ENCODE results near the gene IFI27.

The IFI27 gene

GRCh38 chr14:94124582-94125377 is 14.2 kb downstream of the IFI27 start:
- no peak for DNase-seq (ENCODE audit: low read depth in 2 of 2)

- DNase-seq (ENCODE audit: low read depth in 2 of 2), result no peak
These were observed 15.3 kb downstream of the IFI27 start for GRCh38 chr14:94125659-94126418.

GRCh38 chr14:94126419-94126677 is 15.8 kb downstream of the IFI27 start:
- DNase-seq (ENCODE audit: low read depth in 2 of 2), result no peak

- no peak for DNase-seq (ENCODE audit: low read depth in 2 of 2)
These were observed 16.3 kb downstream of the IFI27 start for GRCh38 chr14:94126800-94127199.

- DNase-seq (ENCODE audit: low read depth in 2 of 2), result no peak
These were observed 16.8 kb downstream of the IFI27 start for GRCh38 chr14:94127330-94127729.

- DNase-seq (ENCODE audit: low read depth in 2 of 2), result no peak
These were observed 17.8 kb downstream of the IFI27 start for GRCh38 chr14:94128216-94128839.

GRCh38 chr14:94129111-94129757 is 18.7 kb downstream of the IFI27 start, which contains the start of gene IFI27L2:
TSS of gene IFI27L2 (minus strand) at chr14:94129604. CDS start at chr14:94129564, 40 bp downstream.
- peak; percentile 67 to 69 for DNase-seq (ENCODE audit: low read depth in 2 of 2)

- no peak for DNase-seq (ENCODE audit: low read depth in 2 of 2)
These were observed 19.4 kb downstream of the IFI27 start for GRCh38 chr14:94129758-94130414.

- DNase-seq (ENCODE audit: low read depth in 2 of 2), result peak; percentile 50 to 51
These were observed 21.9 kb downstream of the IFI27 start for GRCh38 chr14:94132285-94132887.

GRCh38 chr14:94135476-94135875 is 24.9 kb downstream of the IFI27 start:
- DNase-seq (ENCODE audit: low read depth in 2 of 2), result no peak

- DNase-seq (ENCODE audit: low read depth in 2 of 2), result peak; percentile 61 to 63
These were observed 26.2 kb downstream of the IFI27 start for GRCh38 chr14:94136575-94137331.

- DNase-seq (ENCODE audit: low read depth in 2 of 2), result no peak
These were observed 27.7 kb downstream of the IFI27 start for GRCh38 chr14:94138251-94138650.

- DNase-seq (ENCODE audit: low read depth in 2 of 2), result no peak
These were observed 28.5 kb downstream of the IFI27 start for GRCh38 chr14:94139006-94139405.

GRCh38 chr14:94139421-94139820 is 28.9 kb downstream of the IFI27 start:
- DNase-seq (ENCODE audit: low read depth in 2 of 2), result no peak

- DNase-seq (ENCODE audit: low read depth in 2 of 2), result no peak
These were observed 31.7 kb downstream of the IFI27 start for GRCh38 chr14:94142247-94142646.

- DNase-seq (ENCODE audit: low read depth in 2 of 2), result no peak
These were observed 32.3 kb downstream of the IFI27 start for GRCh38 chr14:94142836-94143235.

- no peak for DNase-seq (ENCODE audit: low read depth in 2 of 2)
These were observed 32.7 kb downstream of the IFI27 start for GRCh38 chr14:94143239-94143638.

- no peak for DNase-seq (ENCODE audit: low read depth in 2 of 2)
These were observed 33.2 kb downstream of the IFI27 start for GRCh38 chr14:94143711-94144110.

- no peak for DNase-seq (ENCODE audit: low read depth in 2 of 2)
These were observed 34.2 kb downstream of the IFI27 start for GRCh38 chr14:94144765-94145164.

GRCh38 chr14:94145902-94146527 is 35.5 kb downstream of the IFI27 start:
- no peak for DNase-seq (ENCODE audit: low read depth in 2 of 2)

Measured in fibroblast of skin of left quadriceps (primary cell).